DMS114 treated with DMSO at 0.1 percent for 48 hours (cell line): ENCODE results near the gene PRDX5.

ENCODE experiments used
- DNase-seq: peaks from one replicate; lab custom pipeline; 2025; ENCODE audit not compliant: unreplicated experiment; lab: John Stamatoyannopoulos, UW

Gene PRDX5

GRCh38 chr11:64359712-64360445 lies 42.0 kb downstream of the PRDX5 start:
- no peak for DNase-seq

GRCh38 chr11:64360448-64360921 lies 42.6 kb downstream of the PRDX5 start:
- no peak for DNase-seq

GRCh38 chr11:64361659-64362058 lies 43.7 kb downstream of the PRDX5 start:
- no peak for DNase-seq

GRCh38 chr11:64362339-64362738 lies 44.4 kb downstream of the PRDX5 start:
- DNase-seq = no peak

- no peak for DNase-seq
Observed at GRCh38 chr11:64364435-64364834, 46.5 kb downstream of the PRDX5 start.

- DNase-seq = no peak
Observed at GRCh38 chr11:64364911-64365310, 47.0 kb downstream of the PRDX5 start.

- DNase-seq = no peak
Observed at GRCh38 chr11:64366751-64367150, 48.8 kb downstream of the PRDX5 start.

GRCh38 chr11:64367931-64368672 lies 50.2 kb downstream of the PRDX5 start:
- no peak for DNase-seq

- no peak for DNase-seq
Observed at GRCh38 chr11:64368673-64369074, 50.8 kb downstream of the PRDX5 start.

GRCh38 chr11:64369440-64370421 lies 51.8 kb downstream of the PRDX5 start:
- DNase-seq = no peak

GRCh38 chr11:64371201-64371600 lies 53.3 kb downstream of the PRDX5 start:
- DNase-seq = no peak
